Transverse colon (tissue), 4 donors: ENCODE measurements around the gene PEDS1. TPM values are rescaled to one million over a fixed set of nuclear protein-coding genes. Genes with fewer than 3 reads are reported as not detected.

ENCODE experiments used
- DNase-seq: peaks from one replicate; pipeline ENCODE4 v3.0.0-alpha.2; 2019
- H3K27ac ChIP-seq, 4 donors: fragments of 200-600 bp; sonication (generic); 2 replicates each; pipeline ENCODE4 v1.5.1; 2016 to 2018; ENCODE audit warnings: inconsistent platforms in 4 of 4
- H3K27me3 ChIP-seq: fragments of 200-600 bp; sonication (generic); 2 replicates; pipeline ENCODE4 v1.5.1; 2017; ENCODE audit warnings: inconsistent platforms
- H3K36me3 ChIP-seq, 4 donors: fragments of 200-600 bp; sonication (generic); 2 replicates each; pipeline ENCODE4 v1.5.1; 2017 to 2019; ENCODE audit warnings: inconsistent platforms in 4 of 4
- H3K4me1 ChIP-seq, 4 donors: fragments of 200-600 bp; sonication (generic); 2 replicates each; pipeline ENCODE4 v1.5.1; 2017 to 2020; ENCODE audit warnings: inconsistent platforms in 4 of 4
- H3K4me3 ChIP-seq, 4 donors: fragments of 200-600 bp; sonication (generic); 1 replicate in 1 of 4; 2 replicates in 3 of 4; pipeline versions ENCODE4 v1.5.1 to v1.6.1; 2017 to 2019; ENCODE audit warnings: inconsistent platforms in 4 of 4
- H3K9me3 ChIP-seq, 2 donors: fragments of 200-600 bp; sonication (generic); 2 replicates each; pipeline ENCODE4 v1.5.1; 2017 to 2019; ENCODE audit warnings: inconsistent platforms in 2 of 2
- CTCF ChIP-seq, 5 experiments: fragments of 200-600 bp in 3 of 5; fragments of 450-650 bp in 2 of 5; sonication (generic) in 3 of 5; IDR thresholded peaks; 1 replicate in 2 of 5; 2 replicates in 3 of 5; pipeline ENCODE4 v1.5.1; 2016 to 2017; ENCODE audit warnings: antibody characterized with exemption in 5 of 5, inconsistent platforms in 3 of 5, mild to moderate bottlenecking in 2 of 5, moderate library complexity in 1 of 5
- EP300 ChIP-seq: sonication (generic); formaldehyde crosslinking; IDR thresholded peaks from one replicate; pipeline ENCODE4 v1.6.1; 2017; ENCODE audit warnings: antibody characterized with exemption, low read depth
- POLR2A ChIP-seq: fragments of 450-650 bp; IDR thresholded peaks from one replicate; pipeline ENCODE4 v1.6.1; 2016; ENCODE audit warnings: antibody characterized with exemption, mild to moderate bottlenecking, moderate library complexity
- POLR2AphosphoS5 ChIP-seq, 3 donors: sonication (generic); formaldehyde crosslinking; IDR thresholded peaks; one replicate each; pipeline ENCODE4 v1.6.1; 2016; ENCODE audit warnings: antibody characterized with exemption in 3 of 3
- WGBS, 2 donors: methylation state at CpG; one replicate each; pipeline ENCODE4 v1.1.5; 2018; ENCODE audit warnings: low coverage in 1 of 2; 5-methylcytosine and 5-hydroxymethylcytosine counted together
- in situ Hi-C, 4 donors: fragments of 200-750 bp; cut with MboI; loops; one replicate each; pipeline versions ENCODE4 v1.15.0 to v1.15.1; 2017; ENCODE audit warnings: low sequenced_read_pairs in 3 of 4, low pct_ligation_motif_present in 1 of 4, low pct_unique_long_range_greater_than_20kb in 1 of 4
- intact Hi-C: fragments of 100-400 bp; cut with DNase I; formaldehyde crosslinking; loops from one replicate; pipeline ENCODE4 v1.15.1; 2023; ENCODE audit warnings: low total_unique reads
- total RNA-seq, 4 donors: library from RNA; depleted of rRNA; stranded (reverse); fragments of >200 nt; gene quantifications; one replicate each; pipeline ENCODE4 v1.1.0, GENCODE V29; 2016

PEDS1 gene
- total RNA-seq, 4 donors from 2014 or later = 9.6 to 30.9 (median 23.2) TPM

GRCh38 chr20:50152394-50153152 is 950 bp downstream of the PEDS1 start:
- peak; percentile 35 for DNase-seq
- peak in 2 of 5 experiments; percentile 18 to 29 for TF ChIP-seq CTCF (IDR thresholded peaks at IDR 0.05)
- peak; percentile 35 for TF ChIP-seq POLR2A
- no peak for TF ChIP-seq POLR2AphosphoS5 (IDR thresholded peaks at IDR 0.05)
- TF ChIP-seq EP300 = no peak
- in situ Hi-C loops = no loop called here
- Histone ChIP-seq H3K27me3 (no peaks in the 10 kb centered on the region), H3K36me3 (no peaks in the 10 kb centered on the region), H3K4me1 (peaks cover 38 to 55% (median 53%) of the 10 kb centered on the region in 4 donors), H3K4me3 (peak overlapping the region; percentile 94 to 100 (median 98)), H3K27ac (peak overlapping the region; percentile 93 to 99 (median 98)), H3K9me3 (no peaks in the 10 kb centered on the region)
- WGBS, 2 donors = 4 to 20% methylated on average over 2 to 4 of the region's 4 CpGs
- intact Hi-C loops = no loop called here

GRCh38 chr20:50151034-50151743 is 2.3 kb downstream of the PEDS1 start:
- 74 to 93% methylated on average over 3 to 10 of the region's 10 CpGs for WGBS, 2 donors
- intact Hi-C loops = no loop called here
- H3K27ac ChIP-seq = peak overlapping the region; percentile 93 to 99 (median 98)

GRCh38 chr20:50149481-50150254 is 3.9 kb downstream of the PEDS1 start:
- in situ Hi-C loops = no loop called here
- H3K4me3 ChIP-seq = no peak overlapping the region
- no peaks in the 10 kb centered on the region for H3K27me3 ChIP-seq
- peak overlapping the region; percentile 93 to 99 (median 98) for H3K27ac ChIP-seq
- H3K36me3 ChIP-seq = no peaks in the 10 kb centered on the region
- H3K4me1 ChIP-seq = peaks cover 44 to 70% (median 67%) of the 10 kb centered on the region in 4 donors
- WGBS, 2 donors = 49% methylated on average over 16 of the region's 16 CpGs; no CpG with 5 or more reads in 1 of the 2 donors
- intact Hi-C loops = no loop called here
- no peaks in the 10 kb centered on the region for H3K9me3 ChIP-seq
- DNase-seq = no peak
- TF ChIP-seq CTCF (IDR thresholded peaks at IDR 0.05) (no peak), POLR2AphosphoS5 (IDR thresholded peaks at IDR 0.05) (no peak), EP300 (no peak), POLR2A (no peak)

More at GRCh38 chr20:50151034-50151743, 2.3 kb downstream of the PEDS1 start:
- Histone ChIP-seq H3K4me3 (peak overlapping the region in 1 of 4 donors; percentile 99), H3K27me3 (no peaks in the 10 kb centered on the region), H3K36me3 (no peaks in the 10 kb centered on the region), H3K4me1 (peaks cover 44 to 69% (median 66%) of the 10 kb centered on the region in 4 donors), H3K9me3 (no peaks in the 10 kb centered on the region)
- peak; percentile 57 for DNase-seq
- in situ Hi-C loops = no loop called here
- TF ChIP-seq POLR2A (no peak), POLR2AphosphoS5 (IDR thresholded peaks at IDR 0.05) (peak in 2 of 3 donors; percentile 17 to 59)

GRCh38 chr20:50146732-50147662 is 6.5 kb downstream of the PEDS1 start:
- Histone ChIP-seq H3K27ac (peak overlapping the region; percentile 38 to 79 (median 65)), H3K4me3 (no peak overlapping the region), H3K27me3 (no peaks in the 10 kb centered on the region), H3K9me3 (no peaks in the 10 kb centered on the region), H3K4me1 (peaks cover 37 to 62% (median 54%) of the 10 kb centered on the region in 4 donors), H3K36me3 (no peaks in the 10 kb centered on the region)
- in situ Hi-C loops = no loop called here
- WGBS, 2 donors = 50 to 100% methylated on average over 1 to 17 of the region's 17 CpGs
- no peak for TF ChIP-seq EP300
- no peak for TF ChIP-seq POLR2A
- no peak for TF ChIP-seq POLR2AphosphoS5 (IDR thresholded peaks at IDR 0.05)
- TF ChIP-seq CTCF (IDR thresholded peaks at IDR 0.05) = no peak
- intact Hi-C loops = no loop called here
- DNase-seq = peak; percentile 66
